Vagina (tissue), 2 donors: ENCODE measurements around the gene BORCS8. TPM values are rescaled to one million over a fixed set of nuclear protein-coding genes. Genes with fewer than 3 reads are reported as not detected.

Source experiments
- DNase-seq, 2 donors: peaks; one replicate each; pipeline ENCODE4 v3.0.0-alpha.2; 2017; ENCODE audit errors: extremely low spot score in 2 of 2
- H3K27ac ChIP-seq: fragments of 200-600 bp; sonication (generic); one replicate; pipeline ENCODE4 v1.5.1; 2019
- H3K27me3 ChIP-seq: fragments of 200-600 bp; sonication (generic); one replicate; pipeline ENCODE4 v1.5.1; 2019
- H3K36me3 ChIP-seq, 2 donors: fragments of 200-600 bp; sonication (generic); one replicate each; pipeline ENCODE4 v1.5.1; 2017 to 2019
- H3K4me1 ChIP-seq: fragments of 200-600 bp; sonication (generic); one replicate; pipeline ENCODE4 v1.5.1; 2019
- H3K4me3 ChIP-seq, 2 donors: fragments of 200-600 bp; sonication (generic); 1 replicate in 1 of 2; 2 replicates in 1 of 2; pipeline ENCODE4 v1.5.1; 2016 to 2019
- H3K9me3 ChIP-seq: fragments of 200-600 bp; sonication (generic); one replicate; pipeline ENCODE4 v1.5.1; 2019
- POLR2A ChIP-seq, 2 donors: fragments of 450-650 bp; IDR thresholded peaks; one replicate each; pipeline ENCODE4 v1.6.1; 2017; ENCODE audit warnings: antibody characterized with exemption in 2 of 2, mild to moderate bottlenecking in 2 of 2, moderate library complexity in 2 of 2
- POLR2AphosphoS5 ChIP-seq, 2 donors: sonication (generic); formaldehyde crosslinking; IDR thresholded peaks; one replicate each; pipeline ENCODE4 v1.9.0; 2017; ENCODE audit warnings: antibody characterized with exemption in 2 of 2, mild to moderate bottlenecking in 2 of 2, low read depth in 1 of 2; ENCODE audit not compliant: insufficient read depth in 1 of 2
- intact Hi-C: fragments of 100-400 bp; cut with DNase I; formaldehyde crosslinking; loops from one replicate; pipeline ENCODE4 v1.15.1; 2023
- total RNA-seq: library from RNA; depleted of rRNA; stranded (reverse); fragments of >200 nt; gene quantifications from one replicate; pipeline ENCODE4 v1.2.3, GENCODE V29; 2016
- TF ChIP-seq, protein P1 (sequence below), 3 experiments: fragments of 450-650 bp in 2 of 3; fragments of 200-600 bp in 1 of 3; sonication (generic) in 1 of 3; IDR thresholded peaks; one replicate each; pipeline ENCODE4 v1.5.1; 2017 to 2019; ENCODE audit warnings: antibody characterized with exemption in 3 of 3, mild to moderate bottlenecking in 2 of 3, moderate library complexity in 2 of 3

The BORCS8 gene
- total RNA-seq, 1 donor from 2014 or later, result 18.9 TPM

DNA sequence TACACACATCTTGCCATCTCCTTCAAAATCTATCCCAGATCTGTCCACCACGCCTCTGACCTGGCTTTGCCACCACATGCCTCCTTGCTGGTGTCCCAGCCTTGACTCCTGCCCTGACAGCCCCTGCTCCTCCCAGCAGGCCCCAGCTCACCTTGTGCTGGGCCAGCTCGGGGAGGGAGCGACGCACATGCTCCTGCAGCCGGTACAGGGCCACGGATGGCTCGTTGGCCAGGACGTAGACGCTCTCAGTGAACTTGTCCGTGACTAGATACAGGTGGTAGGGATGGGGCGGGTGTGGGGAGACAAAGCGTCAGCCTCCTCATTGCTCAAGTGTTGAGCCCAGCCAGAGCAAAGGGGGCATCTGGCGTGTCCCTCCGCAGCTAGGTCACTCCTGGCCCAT lies 5.2 kb downstream of the BORCS8 start:
- Histone ChIP-seq H3K4me3 (no peak overlapping the region), H3K36me3 (peaks cover 0 to 18% of the 10 kb centered on the region in 2 donors), H3K27me3 (no peaks in the 10 kb centered on the region), H3K27ac (no peak overlapping the region), H3K4me1 (peaks cover 34% of the 10 kb centered on the region), H3K9me3 (no peaks in the 10 kb centered on the region)
- intact Hi-C loops, result no loop called here
- TF ChIP-seq, protein P1, sequence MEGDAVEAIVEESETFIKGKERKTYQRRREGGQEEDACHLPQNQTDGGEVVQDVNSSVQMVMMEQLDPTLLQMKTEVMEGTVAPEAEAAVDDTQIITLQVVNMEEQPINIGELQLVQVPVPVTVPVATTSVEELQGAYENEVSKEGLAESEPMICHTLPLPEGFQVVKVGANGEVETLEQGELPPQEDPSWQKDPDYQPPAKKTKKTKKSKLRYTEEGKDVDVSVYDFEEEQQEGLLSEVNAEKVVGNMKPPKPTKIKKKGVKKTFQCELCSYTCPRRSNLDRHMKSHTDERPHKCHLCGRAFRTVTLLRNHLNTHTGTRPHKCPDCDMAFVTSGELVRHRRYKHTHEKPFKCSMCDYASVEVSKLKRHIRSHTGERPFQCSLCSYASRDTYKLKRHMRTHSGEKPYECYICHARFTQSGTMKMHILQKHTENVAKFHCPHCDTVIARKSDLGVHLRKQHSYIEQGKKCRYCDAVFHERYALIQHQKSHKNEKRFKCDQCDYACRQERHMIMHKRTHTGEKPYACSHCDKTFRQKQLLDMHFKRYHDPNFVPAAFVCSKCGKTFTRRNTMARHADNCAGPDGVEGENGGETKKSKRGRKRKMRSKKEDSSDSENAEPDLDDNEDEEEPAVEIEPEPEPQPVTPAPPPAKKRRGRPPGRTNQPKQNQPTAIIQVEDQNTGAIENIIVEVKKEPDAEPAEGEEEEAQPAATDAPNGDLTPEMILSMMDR (IDR thresholded peaks at IDR 0.05), result no peak
- TF ChIP-seq POLR2A (IDR thresholded peaks at IDR 0.05) (no peak), POLR2AphosphoS5 (IDR thresholded peaks at IDR 0.05; ENCODE audit: insufficient read depth in 1 of 2, low read depth in 1 of 2) (no peak)
- no peak for DNase-seq

DNA sequence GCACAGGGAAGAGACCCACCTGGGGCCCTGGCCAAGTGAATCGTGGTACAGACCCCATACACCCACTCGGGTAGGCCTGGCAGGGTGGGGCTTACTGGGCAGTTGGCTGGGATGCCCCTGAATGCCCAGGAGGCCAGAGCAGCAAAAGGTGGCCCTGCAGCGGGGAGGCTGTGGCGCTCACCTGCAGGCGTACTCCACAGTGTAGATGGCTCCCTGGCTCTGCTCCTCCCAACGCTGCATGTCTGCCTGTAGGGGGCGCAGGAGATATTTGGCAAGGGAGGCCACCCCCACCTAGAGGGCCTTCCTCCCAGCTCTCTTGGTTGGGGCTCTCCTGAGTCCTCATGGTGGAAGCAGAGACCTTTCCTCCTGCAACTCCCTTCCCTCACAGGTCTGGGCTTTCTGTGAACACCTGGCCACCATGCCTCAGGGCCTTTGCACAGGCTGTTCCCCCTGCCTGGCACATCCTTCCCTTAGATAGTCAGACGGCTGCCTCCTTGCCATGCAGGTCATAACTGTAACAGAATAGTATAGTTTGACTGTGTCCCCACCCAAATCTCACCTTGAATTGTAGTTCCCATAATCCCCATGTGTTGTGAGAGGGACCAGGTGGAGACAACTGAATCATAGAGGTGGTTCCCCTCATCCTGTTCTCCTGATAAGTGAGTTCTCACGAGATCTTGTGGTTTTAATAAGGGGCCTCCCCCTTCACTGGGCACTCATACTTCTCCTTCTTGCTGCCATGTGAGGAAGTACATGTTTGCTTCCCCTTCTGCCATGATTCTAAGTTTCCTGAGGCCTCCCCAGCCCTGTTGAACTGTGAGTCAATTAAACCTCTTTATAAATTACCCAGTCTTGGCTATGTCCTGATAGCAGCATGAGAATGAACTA lies 5.9 kb downstream of the BORCS8 start:
- intact Hi-C loops, result no loop called here
- Histone ChIP-seq H3K27me3 (no peaks in the 10 kb centered on the region), H3K4me3 (no peak overlapping the region), H3K9me3 (no peaks in the 10 kb centered on the region), H3K4me1 (peaks cover 29% of the 10 kb centered on the region), H3K36me3 (peaks cover 0 to 19% of the 10 kb centered on the region in 2 donors), H3K27ac (no peak overlapping the region)
- no peak for DNase-seq
- TF ChIP-seq POLR2A (IDR thresholded peaks at IDR 0.05) (no peak), POLR2AphosphoS5 (IDR thresholded peaks at IDR 0.05; ENCODE audit: insufficient read depth in 1 of 2, low read depth in 1 of 2) (no peak)
- TF ChIP-seq, protein P1 (IDR thresholded peaks at IDR 0.05), result no peak

DNA sequence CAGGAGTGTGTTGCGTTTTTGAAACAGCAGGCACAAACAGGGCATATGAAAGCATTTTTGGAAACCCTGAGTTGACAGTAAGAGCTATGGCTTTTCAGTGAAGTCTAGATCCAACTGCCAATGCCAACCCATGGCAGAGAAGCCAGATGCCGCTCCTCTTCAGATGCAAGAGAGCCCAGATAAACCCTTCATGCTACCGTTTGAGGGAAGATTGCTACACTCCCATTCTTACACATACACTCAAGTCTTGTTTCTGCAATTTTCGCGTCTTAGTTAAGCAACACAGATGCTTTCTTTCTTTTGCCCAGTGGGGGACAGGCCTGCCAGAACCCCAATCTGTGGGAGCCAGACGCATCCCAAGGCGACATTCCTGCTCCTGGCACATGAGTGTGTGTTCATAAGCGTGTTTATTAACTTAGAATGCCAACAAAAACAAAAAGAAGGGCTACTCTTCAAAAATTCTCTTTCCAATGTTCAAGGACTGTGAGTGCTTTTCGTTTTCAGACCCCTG lies 10.4 kb downstream of the BORCS8 start:
- intact Hi-C loops, result no loop called here
- no peak overlapping the region for H3K27ac ChIP-seq
- H3K4me3 ChIP-seq, result no peak overlapping the region
- H3K27me3 ChIP-seq, result no peaks in the 10 kb centered on the region
- TF ChIP-seq POLR2AphosphoS5 (IDR thresholded peaks at IDR 0.05; ENCODE audit: insufficient read depth in 1 of 2, low read depth in 1 of 2), result no peak
- TF ChIP-seq, protein P1 (IDR thresholded peaks at IDR 0.05), result no peak
- TF ChIP-seq POLR2A (IDR thresholded peaks at IDR 0.05), result no peak
- H3K4me1 ChIP-seq, result no peaks in the 10 kb centered on the region
- peaks cover 5% of the 10 kb centered on the region for H3K9me3 ChIP-seq
- peaks cover 0 to 34% of the 10 kb centered on the region in 2 donors for H3K36me3 ChIP-seq
- no peak for DNase-seq

DNA sequence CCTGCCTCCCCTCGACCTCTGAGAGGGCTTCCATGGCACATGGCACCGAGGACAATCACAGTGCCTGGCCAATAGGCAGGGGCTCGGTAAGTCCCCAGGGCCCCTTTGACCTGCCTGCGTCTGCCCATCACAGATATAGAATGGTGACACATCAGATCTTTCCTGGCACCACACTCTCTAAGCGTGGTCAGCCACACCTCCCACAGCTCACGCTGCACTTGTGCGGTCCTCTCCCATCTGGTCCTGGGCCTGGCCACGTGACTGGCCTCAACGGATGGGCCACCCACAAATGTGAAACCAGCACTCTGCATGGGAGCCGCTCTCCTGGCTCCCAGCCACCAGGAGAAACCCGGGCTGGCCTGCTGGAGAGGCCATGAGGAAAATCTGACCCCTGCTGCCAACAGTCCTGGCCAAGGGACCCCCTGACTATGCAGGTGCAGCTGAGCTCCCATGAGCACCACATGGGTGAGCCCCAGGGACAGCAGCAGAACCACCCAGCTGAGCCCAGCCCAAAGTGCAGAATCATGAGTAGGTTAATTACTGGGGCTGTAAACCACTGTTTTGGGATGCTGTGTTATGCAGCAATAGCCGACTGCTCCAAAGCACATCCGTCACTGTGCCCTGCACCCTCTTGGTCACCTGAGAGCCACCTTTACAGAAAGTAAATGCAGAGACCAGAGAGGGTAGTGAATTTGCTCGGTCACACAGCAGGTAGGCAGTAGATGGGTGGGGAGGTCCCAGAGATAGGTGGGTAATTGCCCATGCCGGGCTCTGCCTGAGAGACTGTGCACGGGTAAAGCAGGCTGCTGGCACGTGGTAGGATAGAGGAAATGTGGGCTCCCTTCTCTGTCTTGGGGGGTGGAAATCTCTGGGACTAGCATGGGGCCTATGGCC lies 12.2 kb downstream of the BORCS8 start:
- H3K27ac ChIP-seq, result no peak overlapping the region
- intact Hi-C loops, result no loop called here
- no peaks in the 10 kb centered on the region for H3K27me3 ChIP-seq
- TF ChIP-seq POLR2A (IDR thresholded peaks at IDR 0.05) (no peak), POLR2AphosphoS5 (IDR thresholded peaks at IDR 0.05; ENCODE audit: insufficient read depth in 1 of 2, low read depth in 1 of 2) (no peak)
- TF ChIP-seq, protein P1 (IDR thresholded peaks at IDR 0.05), result no peak
- peaks cover 5% of the 10 kb centered on the region for H3K9me3 ChIP-seq
- H3K4me1 ChIP-seq, result no peaks in the 10 kb centered on the region
- no peak for DNase-seq
- H3K36me3 ChIP-seq, result peaks cover 0 to 31% of the 10 kb centered on the region in 2 donors
- no peak overlapping the region for H3K4me3 ChIP-seq
